SJSA1 (cell line): ENCODE measurements around the gene POLN. TPM values are rescaled to one million over a fixed set of nuclear protein-coding genes. Genes with fewer than 3 reads are reported as not detected.

Experiments
- DNase-seq, 2 experiments: peaks; one replicate each; pipeline ENCODE4 v3.0.0-alpha.2; 2015 to 2020; ENCODE audit warnings: low spot score in 2 of 2, low read depth in 1 of 2
- H3K27ac ChIP-seq: fragments of 250-450 bp; sonication (Bioruptor Pico); 2 replicates; pipeline ENCODE4 v1.5.1; 2020; ENCODE audit warnings: mild to moderate bottlenecking, moderate library complexity
- H3K27me3 ChIP-seq: fragments of 250-450 bp; sonication (Bioruptor Pico); replicated peaks from 2 replicates; pipeline ENCODE4 v1.5.1; 2020; ENCODE audit warnings: mild to moderate bottlenecking, moderate library complexity
- H3K36me3 ChIP-seq: fragments of 250-450 bp; sonication (Bioruptor Pico); 2 replicates; pipeline ENCODE4 v1.5.1; 2020; ENCODE audit warnings: mild to moderate bottlenecking
- H3K4me1 ChIP-seq: fragments of 250-450 bp; sonication (Bioruptor Pico); replicated peaks from 2 replicates; pipeline ENCODE4 v1.6.1; 2021; ENCODE audit warnings: mild to moderate bottlenecking
- H3K4me3 ChIP-seq: fragments of 250-450 bp; sonication (Bioruptor Pico); 2 replicates; pipeline ENCODE4 v1.5.1; 2020; ENCODE audit warnings: mild to moderate bottlenecking
- H3K9me3 ChIP-seq: fragments of 250-450 bp; sonication (Bioruptor Pico); replicated peaks from 2 replicates; pipeline ENCODE4 v1.5.1; 2020; ENCODE audit warnings: mild to moderate bottlenecking
- total RNA-seq: library from RNA; depleted of rRNA; stranded (reverse); fragments of >200 nt; shearing (Covaris generic); gene quantifications from 2 replicates; pipeline ENCODE4 v1.2.3, GENCODE V29; 2014

POLN gene
- total RNA-seq, 1 experiment from 2014 or later: 0.61 TPM

- Histone ChIP-seq H3K4me1 (no peaks in the 10 kb centered on the region), H3K36me3 (no peaks in the 10 kb centered on the region), H3K27ac (no peak overlapping the region), H3K27me3 (no peaks in the 10 kb centered on the region; the same call in 1 of the 2 replicates), H3K4me3 (no peak overlapping the region), H3K9me3 (no peaks in the 10 kb centered on the region)
- DNase-seq: no peak
Measured at GRCh38 chr4:2049381-2049780, 192.5 kb downstream of the POLN start.

- Histone ChIP-seq H3K27ac (no peak overlapping the region), H3K36me3 (no peaks in the 10 kb centered on the region), H3K4me3 (no peak overlapping the region), H3K4me1 (no peaks in the 10 kb centered on the region), H3K9me3 (no peaks in the 10 kb centered on the region), H3K27me3 (no peaks in the 10 kb centered on the region)
- DNase-seq: no peak
Measured at GRCh38 chr4:2048831-2049230, 193.1 kb downstream of the POLN start.

GRCh38 chr4:2047781-2048581 is 193.9 kb downstream of the POLN start:
- DNase-seq: no peak
- no peak overlapping the region for H3K27ac ChIP-seq
- H3K4me1 ChIP-seq: no peaks in the 10 kb centered on the region
- H3K9me3 ChIP-seq: no peaks in the 10 kb centered on the region
- H3K4me3 ChIP-seq: no peak overlapping the region
- no peaks in the 10 kb centered on the region for H3K27me3 ChIP-seq
- H3K36me3 ChIP-seq: no peaks in the 10 kb centered on the region

- no peak overlapping the region for H3K4me3 ChIP-seq
- no peak for DNase-seq
- H3K36me3 ChIP-seq: no peaks in the 10 kb centered on the region
Measured at GRCh38 chr4:2047031-2047660, 194.8 kb downstream of the POLN start.

GRCh38 chr4:2046031-2046961 is 195.6 kb downstream of the POLN start:
- no peak overlapping the region for H3K4me3 ChIP-seq
- peaks cover 5% of the 10 kb centered on the region for H3K4me1 ChIP-seq
- peaks cover 5% of the 10 kb centered on the region for H3K27me3 ChIP-seq
- no peak overlapping the region for H3K27ac ChIP-seq
- H3K9me3 ChIP-seq: no peaks in the 10 kb centered on the region
- H3K36me3 ChIP-seq: no peaks in the 10 kb centered on the region
- no peak for DNase-seq

More at GRCh38 chr4:2047031-2047660, 194.8 kb downstream of the POLN start:
- Histone ChIP-seq H3K9me3 (no peaks in the 10 kb centered on the region), H3K4me1 (no peaks in the 10 kb centered on the region), H3K27me3 (no peaks in the 10 kb centered on the region), H3K27ac (no peak overlapping the region)

- DNase-seq: no peak
- no peak overlapping the region for H3K27ac ChIP-seq
- H3K9me3 ChIP-seq: no peaks in the 10 kb centered on the region
- H3K4me3 ChIP-seq: no peak overlapping the region
- H3K27me3 ChIP-seq: peaks cover 10% of the 10 kb centered on the region
- H3K36me3 ChIP-seq: no peaks in the 10 kb centered on the region
- peaks cover 6% of the 10 kb centered on the region for H3K4me1 ChIP-seq
Measured at GRCh38 chr4:2045518-2045951, 196.4 kb downstream of the POLN start.

- H3K27ac ChIP-seq: no peak overlapping the region
- no peaks in the 10 kb centered on the region for H3K9me3 ChIP-seq
- H3K27me3 ChIP-seq: peaks cover 15% of the 10 kb centered on the region
- no peak overlapping the region for H3K4me3 ChIP-seq
- DNase-seq: no peak
- H3K36me3 ChIP-seq: no peaks in the 10 kb centered on the region
- H3K4me1 ChIP-seq: peaks cover 6% of the 10 kb centered on the region
Measured at GRCh38 chr4:2044542-2045517, 197.1 kb downstream of the POLN start.

- peaks cover 15% of the 10 kb centered on the region for H3K27me3 ChIP-seq
- H3K9me3 ChIP-seq: no peaks in the 10 kb centered on the region
- peaks cover 6% of the 10 kb centered on the region for H3K4me1 ChIP-seq
- H3K4me3 ChIP-seq: no peak overlapping the region
- no peak for DNase-seq
- no peaks in the 10 kb centered on the region for H3K36me3 ChIP-seq
- no peak overlapping the region for H3K27ac ChIP-seq
Measured at GRCh38 chr4:2044119-2044485, 197.8 kb downstream of the POLN start.

GRCh38 chr4:2043396-2044118 is 198.4 kb downstream of the POLN start:
- H3K4me1 ChIP-seq: peaks cover 6% of the 10 kb centered on the region
- H3K36me3 ChIP-seq: no peaks in the 10 kb centered on the region
- no peak overlapping the region for H3K4me3 ChIP-seq
- H3K9me3 ChIP-seq: no peaks in the 10 kb centered on the region
- no peak overlapping the region for H3K27ac ChIP-seq
- peaks cover 15% of the 10 kb centered on the region for H3K27me3 ChIP-seq
- no peak for DNase-seq

- no peak overlapping the region for H3K27ac ChIP-seq
- no peaks in the 10 kb centered on the region for H3K36me3 ChIP-seq
- H3K4me1 ChIP-seq: peaks cover 6% of the 10 kb centered on the region
- no peaks in the 10 kb centered on the region for H3K9me3 ChIP-seq
- H3K27me3 ChIP-seq: peaks cover 15% of the 10 kb centered on the region
- no peak for DNase-seq
- no peak overlapping the region for H3K4me3 ChIP-seq
Measured at GRCh38 chr4:2042947-2043395, 198.9 kb downstream of the POLN start.

GRCh38 chr4:2042204-2042946 is 199.5 kb downstream of the POLN start:
- no peak for DNase-seq
- H3K36me3 ChIP-seq: no peaks in the 10 kb centered on the region
- peak overlapping the region; percentile 51 for H3K4me3 ChIP-seq
- no peaks in the 10 kb centered on the region for H3K9me3 ChIP-seq
- no peak overlapping the region for H3K27ac ChIP-seq
- peaks cover 6% of the 10 kb centered on the region for H3K4me1 ChIP-seq
- H3K27me3 ChIP-seq: peaks cover 15% of the 10 kb centered on the region
